HPDE6-E6E7 (cell line): ENCODE data around the gene TLR5.
"Not testable (repeated sequence)": the region's sequence is repeated elsewhere in the genome, so short reads cannot be mapped to it uniquely, and the experiment has no call there.

Experiments
- DNase-seq: peaks from one replicate; pipeline ENCODE4 v3.0.0; 2011; ENCODE audit warnings: missing footprints; ENCODE audit errors: extremely low spot score

The TLR5 gene

GRCh38 chr1:223142795-223143536 is at the start of gene TLR5:
TSS of gene TLR5 (minus strand) at chr1:223143248. CDS start at chr1:223113031, 30,217 bp downstream.
- peak; percentile 71 for DNase-seq

- no peak for DNase-seq
Observed at GRCh38 chr1:223189903-223190724, 47.1 kb upstream of the TLR5 start.

GRCh38 chr1:223189525-223189902 is 46.5 kb upstream of the TLR5 start:
- no peak for DNase-seq

GRCh38 chr1:223188618-223189356 is 45.7 kb upstream of the TLR5 start:
- no peak for DNase-seq

GRCh38 chr1:223186800-223187199 is 43.8 kb upstream of the TLR5 start:
- DNase-seq = no peak

- DNase-seq = no peak
Observed at GRCh38 chr1:223183268-223183862, 40.3 kb upstream of the TLR5 start.

GRCh38 chr1:223180731-223181321 is 37.8 kb upstream of the TLR5 start:
- DNase-seq = no peak

GRCh38 chr1:223179786-223180185 is 36.7 kb upstream of the TLR5 start:
- DNase-seq = no peak

GRCh38 chr1:223179280-223179679 is 36.2 kb upstream of the TLR5 start:
- DNase-seq = no peak

- DNase-seq = no peak
Observed at GRCh38 chr1:223177681-223178080, 34.6 kb upstream of the TLR5 start.

GRCh38 chr1:223176437-223176836 is 33.4 kb upstream of the TLR5 start:
- DNase-seq = no peak

- DNase-seq = no peak
Observed at GRCh38 chr1:223175633-223176032, 32.6 kb upstream of the TLR5 start.

- no peak for DNase-seq
Observed at GRCh38 chr1:223175032-223175431, 32.0 kb upstream of the TLR5 start.

- DNase-seq = not testable (repeated sequence)
Observed at GRCh38 chr1:223169458-223169857, 26.4 kb upstream of the TLR5 start.

GRCh38 chr1:223161321-223161720 is 18.3 kb upstream of the TLR5 start:
- DNase-seq = no peak

GRCh38 chr1:223156343-223156742 is 13.3 kb upstream of the TLR5 start:
- no peak for DNase-seq

GRCh38 chr1:223155153-223155552 is 12.1 kb upstream of the TLR5 start:
- no peak for DNase-seq

- no peak for DNase-seq
Observed at GRCh38 chr1:223153177-223154119, 10.4 kb upstream of the TLR5 start.

GRCh38 chr1:223152399-223152798 is 9.4 kb upstream of the TLR5 start:
- DNase-seq = no peak

- no peak for DNase-seq
Observed at GRCh38 chr1:223150443-223150842, 7.4 kb upstream of the TLR5 start.
